Activated T-helper 2 cell treated with anti-CD3 and anti-CD28 coated beads, Interferon-gamma antibody, Interleukin-2, Interleukin-4, amounts not matched to agents 10 μg/mL and 5 μg/mL and 100 μg/mL, durations not matched to agents 14 hours and 24 hours and 36 hours (primary cell): ENCODE results near the gene WDR1. TPM values are rescaled to one million over a fixed set of nuclear protein-coding genes. Genes with fewer than 3 reads are reported as not detected.
A peak's percentile ranks its signal among the peaks of the same experiment; 100 is the strongest.

Experiments used
- DNase-seq: peaks from one replicate; pipeline ENCODE4 v3.0.0; 2021; ENCODE audit warnings: low spot score
- H3K27ac Mint-ChIP-seq: one replicate; pipeline ENCODE4 v1.8.0; 2021; ENCODE audit warnings: mixed read lengths
- H3K27me3 Mint-ChIP-seq: one replicate; pipeline ENCODE4 v1.8.0; 2021; ENCODE audit warnings: low read depth, mixed read lengths
- H3K36me3 Mint-ChIP-seq: one replicate; pipeline ENCODE4 v1.8.0; 2021; ENCODE audit warnings: low read depth, mixed read lengths
- H3K4me1 Mint-ChIP-seq: one replicate; pipeline ENCODE4 v1.8.0; 2021; ENCODE audit warnings: low read depth, mixed read lengths
- H3K4me3 Mint-ChIP-seq: one replicate; pipeline ENCODE4 v1.8.0; 2021; ENCODE audit warnings: low read depth, mild to moderate bottlenecking, moderate library complexity, mixed read lengths
- H3K9me3 Mint-ChIP-seq: one replicate; pipeline ENCODE4 v1.8.0; 2021; ENCODE audit warnings: mixed read lengths
- intact Hi-C: fragments of 100-400 bp; cut with micrococcal nuclease; formaldehyde crosslinking; loops from one replicate; pipeline ENCODE4 v1.15.1; 2023
- total RNA-seq: library from RNA; stranded (reverse); gene quantifications from 2 replicates; pipeline ENCODE4 v1.2.3, GENCODE V29; 2022

Gene WDR1
- total RNA-seq, 1 donor from 2014 or later, result 387 TPM

GRCh38 chr4:10115797-10116568 is 616 bp downstream of the WDR1 start:
- peak; percentile 75 for DNase-seq
- H3K4me1 Mint-ChIP-seq, result peaks cover 66% of the 10 kb centered on the region
- H3K9me3 Mint-ChIP-seq, result no peaks in the 10 kb centered on the region
- no peaks in the 10 kb centered on the region for H3K27me3 Mint-ChIP-seq
- H3K36me3 Mint-ChIP-seq, result peaks cover 50% of the 10 kb centered on the region
- H3K4me3 Mint-ChIP-seq, result peak overlapping the region; percentile 93
- H3K27ac Mint-ChIP-seq, result peak overlapping the region; percentile 83
- intact Hi-C loops, result loop anchor here (1.0 to 5.0 kb wide), 6 partner anchors 10 to 616 kb away; no protein-coding TSS in a partner anchor

GRCh38 chr4:10115271-10115796 is 1.3 kb downstream of the WDR1 start:
- no peaks in the 10 kb centered on the region for H3K27me3 Mint-ChIP-seq
- no peak for DNase-seq
- peak overlapping the region; percentile 83 for H3K27ac Mint-ChIP-seq
- no peaks in the 10 kb centered on the region for H3K9me3 Mint-ChIP-seq
- H3K36me3 Mint-ChIP-seq, result peaks cover 57% of the 10 kb centered on the region
- H3K4me3 Mint-ChIP-seq, result peak overlapping the region; percentile 93
- intact Hi-C loops, result loop anchor here (5.0 kb wide), 1 partner anchor 617 kb away; no protein-coding TSS in a partner anchor
- H3K4me1 Mint-ChIP-seq, result peaks cover 68% of the 10 kb centered on the region

GRCh38 chr4:10114607-10115006 is 2.0 kb downstream of the WDR1 start:
- peak overlapping the region; percentile 93 for H3K4me3 Mint-ChIP-seq
- intact Hi-C loops, result loop anchor here (5.0 kb wide), 1 partner anchor 618 kb away; no protein-coding TSS in a partner anchor
- H3K27me3 Mint-ChIP-seq, result no peaks in the 10 kb centered on the region
- H3K4me1 Mint-ChIP-seq, result peaks cover 75% of the 10 kb centered on the region
- no peaks in the 10 kb centered on the region for H3K9me3 Mint-ChIP-seq
- peak overlapping the region; percentile 83 for H3K27ac Mint-ChIP-seq
- DNase-seq, result no peak
- peaks cover 64% of the 10 kb centered on the region for H3K36me3 Mint-ChIP-seq

- H3K36me3 Mint-ChIP-seq, result peaks cover 69% of the 10 kb centered on the region
- intact Hi-C loops, result no loop called here
- H3K4me1 Mint-ChIP-seq, result peaks cover 79% of the 10 kb centered on the region
- peak overlapping the region; percentile 93 for H3K4me3 Mint-ChIP-seq
- no peak for DNase-seq
- H3K27me3 Mint-ChIP-seq, result no peaks in the 10 kb centered on the region
- peak overlapping the region; percentile 46 for H3K27ac Mint-ChIP-seq
- H3K9me3 Mint-ChIP-seq, result no peaks in the 10 kb centered on the region
These were observed 2.5 kb downstream of the WDR1 start for GRCh38 chr4:10114147-10114546.

- intact Hi-C loops, result no loop called here
- no peaks in the 10 kb centered on the region for H3K27me3 Mint-ChIP-seq
- DNase-seq, result no peak
These were observed 3.1 kb downstream of the WDR1 start for GRCh38 chr4:10113362-10114047.

DNA sequence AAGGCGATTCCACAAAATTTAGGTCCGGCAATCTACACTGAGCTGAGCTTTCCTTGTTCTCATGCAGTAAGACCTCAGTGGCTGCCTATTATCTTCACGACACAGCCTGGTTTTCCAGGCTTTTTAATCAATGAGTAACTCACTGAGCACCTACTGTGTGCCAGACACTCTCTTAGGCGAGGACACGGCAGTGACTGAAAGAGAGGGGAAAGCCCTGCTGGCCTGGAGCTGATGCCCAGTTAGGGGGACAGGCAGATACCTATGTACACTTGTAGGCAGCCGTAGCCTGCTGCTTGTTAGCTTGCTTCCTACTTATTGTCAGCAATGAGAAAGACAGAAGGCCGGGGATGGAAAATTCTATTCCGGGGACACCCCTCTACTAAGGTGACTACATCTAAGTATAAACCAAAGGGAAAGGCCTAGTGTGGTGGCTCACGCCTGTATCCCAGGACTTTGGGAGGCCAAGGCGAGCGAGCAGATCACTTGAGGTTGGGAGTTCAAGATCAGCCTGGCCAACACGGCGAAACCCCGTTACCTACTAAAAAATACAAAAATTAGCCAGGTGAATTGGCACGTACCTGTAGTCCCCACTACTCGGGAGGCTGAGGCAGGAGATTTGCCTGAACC is 3.8 kb downstream of the WDR1 start:
- Mint-ChIP-seq H3K4me1 (peaks cover 79% of the 10 kb centered on the region), H3K36me3 (peaks cover 83% of the 10 kb centered on the region), H3K4me3 (peak overlapping the region; percentile 66), H3K27ac (peak overlapping the region; percentile 35), H3K27me3 (no peaks in the 10 kb centered on the region), H3K9me3 (no peaks in the 10 kb centered on the region)
- intact Hi-C loops, result no loop called here
- DNase-seq, result no peak

More at GRCh38 chr4:10113362-10114047, 3.1 kb downstream of the WDR1 start:
- peaks cover 79% of the 10 kb centered on the region for H3K4me1 Mint-ChIP-seq
- H3K36me3 Mint-ChIP-seq, result peaks cover 75% of the 10 kb centered on the region
- H3K27ac Mint-ChIP-seq, result peak overlapping the region; percentile 46
- peak overlapping the region; percentile 66 for H3K4me3 Mint-ChIP-seq
- H3K9me3 Mint-ChIP-seq, result no peaks in the 10 kb centered on the region

DNA sequence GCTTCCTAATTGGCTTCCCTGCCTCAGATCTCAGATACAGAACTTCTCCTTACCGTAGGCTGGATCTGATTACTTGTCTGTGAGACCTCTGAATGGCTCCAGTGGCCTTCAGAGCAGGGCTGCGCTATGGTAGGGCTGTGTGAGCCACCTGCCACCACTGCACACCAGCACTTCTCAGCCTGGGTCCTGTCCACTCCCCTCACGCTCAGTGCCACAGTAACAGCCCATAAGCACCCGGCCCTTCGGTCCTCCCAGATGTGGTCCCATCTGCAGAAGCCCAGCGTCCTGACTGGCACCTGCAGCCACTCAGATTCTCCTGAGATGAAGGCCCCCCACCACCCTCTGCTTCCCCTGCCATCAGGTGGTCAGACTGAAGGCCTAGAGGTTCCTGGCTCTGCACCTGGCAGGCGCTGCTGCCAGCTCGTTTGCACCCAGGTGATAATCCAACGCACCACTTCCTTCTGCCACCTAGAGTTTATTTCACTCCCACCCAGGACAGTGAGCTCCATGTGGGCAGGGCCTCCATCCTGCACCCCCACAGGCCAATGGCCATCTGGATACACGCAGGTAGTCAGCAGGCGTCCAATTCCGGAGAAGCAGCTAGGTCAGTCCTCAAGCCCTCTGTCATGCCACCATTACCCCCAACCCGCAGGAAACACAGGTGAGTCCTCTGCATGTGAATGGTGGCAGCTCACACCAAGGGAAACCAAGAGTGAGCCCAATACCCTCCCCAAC is 5.4 kb downstream of the WDR1 start:
- peaks cover 95% of the 10 kb centered on the region for H3K36me3 Mint-ChIP-seq
- no peak for DNase-seq
- H3K27me3 Mint-ChIP-seq, result no peaks in the 10 kb centered on the region
- peak overlapping the region; percentile 8 for H3K4me3 Mint-ChIP-seq
- H3K9me3 Mint-ChIP-seq, result no peaks in the 10 kb centered on the region
- H3K27ac Mint-ChIP-seq, result no peak overlapping the region
- intact Hi-C loops, result no loop called here
- H3K4me1 Mint-ChIP-seq, result peaks cover 87% of the 10 kb centered on the region

DNA sequence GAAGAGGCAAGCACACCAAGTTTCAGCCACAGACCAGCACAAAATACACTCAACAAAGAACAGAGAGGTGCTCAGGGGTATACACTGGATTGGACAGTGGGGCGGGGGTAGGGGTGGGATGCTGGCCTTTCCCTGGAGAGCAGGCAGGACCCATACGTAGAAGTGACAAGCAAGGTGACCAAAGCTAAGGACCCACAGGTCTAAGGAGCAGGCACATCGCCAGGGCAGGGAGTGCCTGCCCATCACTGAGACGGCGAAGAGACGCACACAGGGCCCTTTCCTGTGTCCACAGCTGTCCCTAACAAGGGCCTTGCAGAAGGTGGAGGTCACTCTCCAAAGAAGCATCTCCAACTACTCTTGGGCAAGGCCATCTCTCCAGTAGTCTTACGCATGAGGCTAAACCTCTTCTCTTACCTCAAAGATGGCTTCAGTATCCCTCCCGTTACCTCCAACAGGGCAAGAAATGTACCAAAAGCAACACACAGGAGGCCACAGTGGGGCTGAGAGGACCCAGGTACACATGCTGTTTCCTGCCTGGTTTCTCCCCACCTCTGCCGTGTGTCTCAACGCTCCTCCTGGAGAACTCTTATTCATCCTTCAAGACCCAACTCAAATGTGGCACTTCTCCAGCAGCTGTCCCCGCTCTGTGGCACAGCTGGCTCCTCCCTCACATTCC is 6.5 kb downstream of the WDR1 start:
- DNase-seq, result no peak
- Mint-ChIP-seq H3K27ac (peak overlapping the region; percentile 70), H3K36me3 (peaks cover 94% of the 10 kb centered on the region), H3K4me1 (peaks cover 96% of the 10 kb centered on the region), H3K4me3 (peak overlapping the region; percentile 39), H3K9me3 (no peaks in the 10 kb centered on the region), H3K27me3 (no peaks in the 10 kb centered on the region)
- intact Hi-C loops, result no loop called here

DNA sequence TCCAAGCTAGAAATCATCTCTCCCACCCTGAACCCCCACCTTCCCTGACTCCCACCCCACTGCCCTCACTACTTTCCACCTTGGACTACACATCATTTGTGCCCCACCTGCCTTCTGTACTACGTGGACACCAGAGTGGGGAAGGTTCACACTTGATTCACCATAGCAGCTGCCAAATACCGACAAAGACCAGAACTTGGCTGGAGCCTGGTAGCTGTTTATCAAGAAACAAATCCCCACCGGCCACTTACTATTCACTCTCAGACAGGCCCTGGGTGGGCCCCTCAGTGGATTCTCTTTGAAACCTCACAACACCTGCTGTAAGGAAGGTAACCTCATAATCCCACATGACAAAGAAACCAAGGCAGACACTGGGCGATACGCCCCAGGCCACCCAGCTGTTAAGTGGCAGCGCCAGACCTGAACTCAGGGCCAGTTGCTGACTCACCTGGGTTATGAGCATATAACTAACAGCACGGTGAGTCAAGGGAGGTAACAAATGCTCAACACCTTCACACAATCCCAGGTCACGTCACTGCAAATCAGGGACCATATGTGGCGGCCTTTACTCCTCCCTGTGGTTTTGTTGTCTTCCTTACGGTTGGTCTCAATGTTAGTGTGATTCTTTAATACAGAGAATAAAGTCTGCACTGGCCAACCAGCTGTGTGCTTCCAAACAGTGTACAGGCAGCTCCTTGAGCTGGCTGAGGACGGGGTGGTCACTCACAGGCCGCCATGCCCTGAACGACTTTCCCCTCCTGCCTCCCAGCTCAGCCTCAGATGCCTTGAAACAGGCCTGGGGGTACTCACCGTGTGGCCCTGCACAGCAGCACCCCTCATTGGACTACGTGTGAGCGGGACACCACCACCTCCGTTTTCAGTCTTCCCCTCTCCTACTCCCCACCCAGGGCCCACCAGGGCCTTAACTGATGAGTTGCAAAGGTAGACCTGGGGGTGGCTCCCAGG is 7.5 kb downstream of the WDR1 start:
- no peak for DNase-seq
- Mint-ChIP-seq H3K27me3 (no peaks in the 10 kb centered on the region), H3K27ac (peak overlapping the region; percentile 66), H3K4me3 (peak overlapping the region; percentile 38), H3K4me1 (peaks cover 97% of the 10 kb centered on the region), H3K9me3 (no peaks in the 10 kb centered on the region), H3K36me3 (peaks cover 94% of the 10 kb centered on the region)
- intact Hi-C loops, result no loop called here

DNA sequence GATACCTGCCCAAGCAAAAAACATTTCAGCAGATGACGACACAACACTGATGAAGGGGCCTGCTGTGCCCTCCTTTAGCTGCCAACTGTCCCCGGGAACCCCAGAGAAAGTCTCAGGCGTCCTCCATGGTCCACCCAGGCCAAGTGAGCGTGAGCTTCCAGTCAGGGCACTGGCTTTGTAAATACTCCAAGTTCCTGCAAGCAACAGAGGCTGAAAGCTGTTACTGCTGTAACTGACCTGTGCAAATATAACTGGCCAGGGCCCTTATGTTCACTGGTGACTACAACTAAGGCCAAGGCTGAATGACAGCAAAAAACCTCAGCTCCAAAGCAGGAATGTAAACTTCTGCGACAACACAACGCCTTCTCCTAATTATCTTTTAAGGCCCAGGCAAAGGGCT is 8.2 kb downstream of the WDR1 start:
- peaks cover 94% of the 10 kb centered on the region for H3K4me1 Mint-ChIP-seq
- H3K36me3 Mint-ChIP-seq, result peaks cover 92% of the 10 kb centered on the region
- no peaks in the 10 kb centered on the region for H3K9me3 Mint-ChIP-seq
- no peak for DNase-seq
- peak overlapping the region; percentile 66 for H3K27ac Mint-ChIP-seq
- no peaks in the 10 kb centered on the region for H3K27me3 Mint-ChIP-seq
- intact Hi-C loops, result no loop called here
- H3K4me3 Mint-ChIP-seq, result peak overlapping the region; percentile 41
